GM15510 (cell line): ENCODE measurements around the gene FCSK.

Source experiments
- POLR2A ChIP-seq: IDR thresholded peaks from 3 replicates; pipeline ENCODE4 v1.6.1; 2011; ENCODE audit warnings: borderline replicate concordance; ENCODE audit not compliant: insufficient read length; ENCODE audit errors: extremely low read depth

Gene FCSK

DNA sequence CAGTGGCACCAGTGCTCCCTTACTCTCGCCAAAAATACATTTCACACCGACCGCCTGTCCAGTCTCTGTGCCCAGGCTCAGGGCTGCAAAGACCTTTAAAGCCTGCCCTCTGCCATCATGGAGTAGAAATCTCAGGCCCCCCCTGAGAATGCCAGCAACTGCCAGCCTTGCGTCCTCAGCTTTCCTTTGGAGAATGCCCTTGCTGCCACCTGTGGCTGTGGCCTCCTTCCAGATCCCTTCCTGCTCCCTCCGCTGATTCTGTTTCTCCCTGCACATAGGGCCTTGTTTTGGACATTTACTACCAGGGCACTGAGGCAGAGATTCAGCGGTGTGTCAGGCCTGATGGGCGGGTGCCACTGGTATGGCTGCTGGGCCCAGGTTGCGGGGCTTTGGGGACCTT, 13.2 kb downstream of the FCSK start:
- no peak for TF ChIP-seq POLR2A

DNA sequence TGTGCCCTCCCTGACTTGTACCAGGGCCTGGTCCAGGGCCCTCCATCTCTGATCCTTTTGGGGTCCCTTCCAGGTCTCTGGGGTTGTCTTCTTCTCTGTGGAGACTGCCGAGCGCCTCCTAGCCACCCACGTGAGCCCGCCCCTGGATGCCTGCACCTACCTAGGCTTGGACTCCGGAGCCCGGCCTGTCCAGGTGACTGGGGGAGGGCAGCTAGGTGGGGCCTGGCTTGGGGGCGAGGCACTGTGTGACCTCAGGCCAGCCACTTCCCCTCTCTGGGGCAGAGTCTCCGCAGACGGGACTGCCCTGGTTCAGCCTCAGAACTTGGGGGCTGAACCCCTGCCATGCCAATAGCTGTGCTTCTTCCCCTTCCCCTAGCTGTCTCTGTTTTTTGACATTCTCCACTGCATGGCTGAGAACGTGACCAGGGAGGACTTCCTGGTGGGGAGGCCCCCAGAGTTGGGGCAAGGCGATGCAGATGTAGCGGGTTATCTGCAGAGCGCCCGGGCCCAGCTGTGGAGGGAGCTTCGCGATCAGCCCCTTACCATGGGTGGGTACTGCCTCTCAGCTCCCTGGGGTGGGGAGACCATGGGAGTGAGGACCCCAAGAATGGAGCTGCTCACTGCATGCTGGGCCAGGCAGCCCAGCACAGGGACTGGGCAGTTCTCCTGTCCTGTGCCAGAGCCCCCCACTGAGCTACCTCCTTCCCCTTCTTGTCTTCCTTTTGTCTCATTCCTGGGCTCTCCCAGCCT, 14.6 kb downstream of the FCSK start:
- no peak for TF ChIP-seq POLR2A

DNA sequence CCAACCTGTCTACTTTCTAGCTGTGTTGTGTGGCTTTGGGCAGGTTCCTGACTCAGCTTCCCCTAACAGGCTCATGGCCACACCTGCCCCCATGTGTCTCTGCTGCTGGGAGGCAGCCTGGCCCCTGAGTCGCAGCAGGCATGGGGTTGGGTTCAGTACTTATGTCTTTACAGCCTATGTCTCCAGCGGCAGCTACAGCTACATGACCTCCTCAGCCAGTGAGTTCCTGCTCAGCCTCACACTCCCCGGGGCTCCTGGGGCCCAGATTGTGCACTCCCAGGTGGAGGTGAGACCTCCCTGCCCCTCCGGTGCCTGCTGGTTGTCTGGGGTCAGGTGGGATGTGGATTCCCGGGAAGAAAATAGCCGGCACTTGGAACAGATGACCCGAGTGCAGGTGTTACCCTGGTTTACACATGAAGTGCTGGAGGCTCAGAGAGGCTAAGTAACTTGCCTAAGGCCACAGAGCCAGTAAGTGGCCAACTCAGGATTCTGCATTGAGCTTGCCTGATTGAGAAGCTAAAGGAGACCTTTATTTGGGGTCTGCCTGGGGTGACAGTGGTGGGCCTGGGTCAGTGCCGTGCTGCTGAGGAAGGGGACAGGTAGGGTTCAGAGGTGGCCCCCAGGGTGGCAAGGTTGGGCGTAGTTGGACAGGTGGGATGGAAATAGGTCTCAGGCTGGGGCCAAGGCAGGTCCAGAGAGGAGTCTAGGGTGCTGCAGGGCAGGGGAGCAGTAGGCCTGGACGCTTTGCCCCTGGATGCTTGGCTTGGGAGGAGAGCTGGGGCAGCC, 15.9 kb downstream of the FCSK start:
- no peak for TF ChIP-seq POLR2A

DNA sequence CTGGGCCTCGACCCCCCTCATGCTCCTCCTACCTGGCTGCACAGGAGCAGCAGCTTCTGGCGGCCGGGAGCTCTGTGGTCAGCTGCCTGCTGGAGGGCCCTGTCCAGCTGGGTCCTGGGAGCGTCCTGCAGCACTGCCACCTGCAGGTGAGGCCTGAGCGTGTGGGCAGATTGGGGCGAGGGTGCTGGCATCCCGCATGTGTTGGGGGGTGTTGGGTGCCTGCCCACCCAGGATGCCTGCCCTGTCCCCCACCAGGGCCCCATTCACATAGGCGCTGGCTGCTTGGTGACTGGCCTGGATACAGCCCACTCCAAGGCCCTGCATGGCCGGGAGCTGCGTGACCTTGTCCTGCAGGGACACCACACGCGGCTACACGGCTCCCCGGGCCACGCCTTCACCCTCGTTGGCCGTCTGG, 16.5 kb downstream of the FCSK start:
- TF ChIP-seq POLR2A: no peak

DNA sequence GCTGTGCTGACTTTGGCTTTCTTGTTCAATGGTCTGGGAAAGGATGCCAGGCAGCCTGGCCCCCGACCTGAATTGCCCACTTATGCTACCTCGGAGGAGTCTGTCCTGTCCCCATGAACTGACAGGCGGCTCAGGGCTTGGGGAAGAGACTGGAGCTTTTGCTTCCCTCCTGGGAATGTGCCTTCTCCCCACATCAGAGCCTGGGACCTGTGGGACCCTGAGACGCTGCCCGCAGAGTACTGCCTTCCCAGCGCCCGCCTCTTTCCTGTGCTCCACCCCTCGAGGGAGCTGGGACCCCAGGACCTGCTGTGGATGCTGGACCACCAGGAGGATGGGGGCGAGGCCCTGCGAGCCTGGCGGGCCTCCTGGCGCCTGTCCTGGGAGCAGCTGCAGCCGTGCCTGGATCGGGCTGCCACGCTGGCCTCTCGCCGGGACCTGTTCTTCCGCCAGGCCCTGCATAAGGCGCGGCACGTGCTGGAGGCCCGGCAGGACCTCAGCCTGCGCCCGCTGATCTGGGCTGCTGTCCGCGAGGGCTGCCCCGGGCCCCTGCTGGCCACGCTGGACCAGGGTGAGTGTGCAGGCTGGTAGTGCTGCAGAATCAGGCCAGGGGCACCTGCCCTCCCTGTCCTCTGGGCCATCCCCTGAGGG, 18.5 kb downstream of the FCSK start:
- no peak for TF ChIP-seq POLR2A

DNA sequence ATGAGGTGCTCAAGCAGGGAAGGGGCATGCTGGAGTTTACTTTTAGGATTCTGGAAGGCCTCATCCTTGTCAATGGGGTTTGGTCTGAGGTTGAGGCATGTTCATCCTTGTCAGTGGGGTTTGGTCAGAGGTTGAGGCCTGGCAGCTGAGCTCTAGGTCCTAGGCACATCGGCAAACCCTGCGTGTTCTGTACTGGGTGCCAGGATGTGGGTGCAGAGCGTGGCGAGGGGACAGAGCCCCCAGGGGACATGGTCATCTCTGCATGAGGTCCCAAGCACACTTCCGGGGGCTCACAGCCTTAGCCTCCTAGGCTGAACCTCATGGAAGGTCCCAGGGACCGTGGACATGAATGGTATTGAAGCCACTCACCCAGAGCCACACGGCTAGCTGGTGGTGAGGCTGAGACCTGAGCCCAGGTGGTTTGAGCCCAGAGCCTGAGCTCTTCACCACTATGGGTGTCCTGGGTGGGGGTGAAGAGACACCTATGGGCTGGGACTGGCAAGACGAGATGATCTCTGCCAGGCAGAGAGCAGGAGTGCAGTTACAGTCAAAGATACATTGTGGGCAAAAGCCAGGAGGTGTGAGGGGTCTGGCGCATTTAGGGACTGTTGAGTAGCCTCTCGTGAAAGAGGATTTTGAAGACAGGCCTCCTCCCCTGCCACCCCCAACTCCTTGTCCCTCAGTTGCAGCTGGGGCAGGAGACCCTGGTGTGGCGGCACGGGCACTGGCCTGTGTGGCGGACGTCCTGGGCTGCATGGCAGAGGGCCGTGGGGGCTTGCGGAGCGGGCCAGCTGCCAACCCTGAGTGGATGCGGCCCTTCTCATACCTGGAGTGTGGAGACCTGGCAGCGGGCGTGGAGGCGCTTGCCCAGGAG, 19.3 kb downstream of the FCSK start:
- TF ChIP-seq POLR2A: no peak

DNA sequence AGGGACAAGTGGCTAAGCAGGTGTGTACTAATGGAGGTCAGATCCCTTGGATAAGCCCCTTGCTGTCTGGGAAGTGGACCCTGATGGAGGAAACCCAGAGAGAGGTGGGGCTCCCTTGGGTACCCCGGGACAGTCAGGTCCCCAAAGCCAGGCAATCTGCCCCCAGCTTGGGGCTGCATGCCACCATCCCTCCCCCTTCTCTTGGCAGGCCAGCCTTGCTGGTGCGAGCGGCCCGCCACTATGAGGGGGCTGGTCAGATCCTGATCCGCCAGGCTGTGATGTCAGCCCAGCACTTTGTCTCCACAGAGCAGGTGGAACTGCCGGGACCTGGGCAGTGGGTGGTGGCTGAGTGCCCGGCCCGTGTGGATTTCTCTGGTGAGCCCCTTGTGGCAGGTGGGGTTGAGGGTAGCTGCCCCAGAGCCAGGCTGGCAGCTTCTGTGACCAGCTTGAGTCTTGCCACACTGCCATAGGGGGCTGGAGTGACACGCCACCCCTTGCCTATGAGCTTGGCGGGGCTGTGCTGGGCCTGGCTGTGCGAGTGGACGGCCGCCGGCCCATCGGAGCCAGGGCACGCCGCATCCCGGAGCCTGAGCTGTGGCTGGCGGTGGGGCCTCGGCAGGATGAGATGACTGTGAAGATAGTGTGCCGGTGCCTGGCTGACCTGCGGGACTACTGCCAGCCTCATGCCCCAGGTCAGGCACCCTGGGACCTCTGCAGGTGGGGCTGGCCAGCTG, 20.1 kb downstream of the FCSK start:
- TF ChIP-seq POLR2A: no peak

DNA sequence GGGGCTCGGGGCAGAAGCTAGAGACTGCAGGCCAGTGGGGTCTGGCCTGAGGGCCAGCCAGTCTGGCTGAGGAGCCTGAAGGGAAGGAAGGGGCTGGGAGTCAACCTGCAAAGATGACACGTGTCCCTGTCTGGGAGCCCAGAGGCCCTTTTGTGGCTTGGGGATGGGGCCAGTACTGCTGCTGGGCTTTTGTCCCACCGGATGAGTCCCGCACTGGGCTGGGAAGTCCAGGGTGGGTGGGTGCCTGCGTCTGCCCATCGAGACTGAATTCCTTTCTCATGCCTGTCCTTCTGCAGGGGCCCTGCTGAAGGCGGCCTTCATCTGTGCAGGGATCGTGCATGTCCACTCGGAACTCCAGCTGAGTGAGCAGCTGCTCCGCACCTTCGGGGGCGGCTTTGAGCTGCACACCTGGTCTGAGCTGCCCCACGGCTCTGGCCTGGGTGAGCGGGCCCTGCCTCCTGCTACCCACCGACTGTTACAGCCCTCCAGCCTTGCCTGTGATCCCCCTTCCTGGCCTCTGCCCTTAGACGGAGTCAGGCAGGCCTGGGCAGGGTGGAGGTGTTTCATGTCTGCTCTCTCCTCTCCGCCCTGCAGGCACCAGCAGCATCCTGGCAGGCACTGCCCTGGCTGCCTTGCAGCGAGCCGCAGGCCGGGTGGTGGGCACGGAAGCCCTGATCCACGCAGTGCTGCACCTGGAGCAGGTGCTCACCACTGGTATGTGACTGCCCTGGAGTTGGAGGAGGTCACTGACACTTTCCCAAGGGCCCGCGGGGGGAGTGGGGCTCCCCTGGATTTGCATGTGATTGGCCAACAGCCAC, 20.9 kb downstream of the FCSK start:
- TF ChIP-seq POLR2A: no peak

DNA sequence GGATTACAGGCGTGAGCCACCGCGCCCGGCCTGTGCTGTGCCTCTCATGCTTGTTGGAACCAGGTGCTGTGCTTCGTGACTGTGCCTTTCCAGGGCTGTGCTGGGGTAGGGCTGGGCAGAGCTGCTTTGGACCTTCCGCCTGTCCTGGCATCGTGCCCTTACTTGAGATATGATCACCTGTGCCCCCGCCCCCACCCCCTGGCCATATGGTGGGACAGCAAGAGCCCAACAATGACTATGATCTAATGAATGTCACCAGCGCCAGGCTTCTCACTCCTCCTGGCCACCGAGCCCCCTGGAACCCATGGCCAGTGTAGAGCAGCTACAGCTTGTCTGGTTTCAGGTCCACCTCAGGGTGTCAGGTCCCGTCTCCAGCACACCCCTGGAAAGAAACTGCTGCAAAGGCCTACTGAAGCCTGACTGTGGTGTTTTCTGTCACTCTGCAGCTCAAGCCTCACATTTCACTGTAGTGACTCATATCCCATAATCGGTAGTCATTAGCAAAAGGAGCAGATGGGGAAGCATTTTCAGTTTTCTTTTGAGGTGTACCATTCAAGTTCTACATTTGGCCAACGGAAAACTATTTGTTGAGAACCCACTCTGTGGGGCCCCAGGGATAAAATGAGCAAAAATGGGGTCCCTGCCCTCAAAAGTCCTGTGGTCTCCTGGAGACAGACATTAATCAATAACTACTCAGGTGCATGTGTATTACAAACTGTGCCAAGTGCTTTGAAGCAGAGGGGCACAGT, 22.1 kb downstream of the FCSK start:
- peak; percentile 34 for TF ChIP-seq POLR2A

DNA sequence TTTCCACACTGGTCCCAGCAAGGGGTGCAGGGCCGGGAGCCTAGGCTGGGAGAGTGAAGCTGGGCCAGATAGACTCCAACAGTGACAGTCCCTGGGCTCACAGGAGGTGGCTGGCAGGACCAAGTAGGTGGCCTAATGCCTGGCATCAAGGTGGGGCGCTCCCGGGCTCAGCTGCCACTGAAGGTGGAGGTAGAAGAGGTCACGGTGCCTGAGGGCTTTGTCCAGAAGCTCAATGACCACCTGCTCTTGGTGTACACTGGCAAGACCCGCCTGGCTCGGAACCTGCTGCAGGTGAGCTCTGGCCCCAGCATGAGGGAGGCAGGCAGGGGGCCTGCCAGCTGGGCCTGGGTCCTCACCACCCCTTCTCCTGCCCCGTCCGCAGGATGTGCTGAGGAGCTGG, 23.8 kb downstream of the FCSK start:
- TF ChIP-seq POLR2A: no peak

DNA sequence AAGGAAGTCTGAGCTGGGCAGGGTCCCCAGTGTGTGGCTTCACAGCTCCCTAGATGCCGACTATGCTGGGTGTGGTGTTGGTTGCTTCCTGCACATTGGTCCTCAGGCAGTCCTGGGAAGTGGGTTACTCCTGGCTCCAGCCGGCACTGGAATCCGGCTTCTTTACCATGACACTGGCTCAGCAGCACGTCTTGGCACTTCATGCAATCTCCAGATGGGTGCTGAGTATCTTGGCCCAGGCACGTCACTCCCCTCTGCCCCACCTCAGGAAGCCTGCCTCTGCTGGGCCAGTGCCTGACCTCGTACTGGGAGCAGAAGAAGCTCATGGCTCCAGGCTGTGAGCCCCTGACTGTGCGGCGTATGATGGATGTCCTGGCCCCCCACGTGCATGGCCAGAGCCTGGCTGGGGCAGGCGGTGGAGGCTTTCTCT, 24.5 kb downstream of the FCSK start:
- no peak for TF ChIP-seq POLR2A
